MV-4-11 (cell line): Measurements from ENCODE around the gene LPP.

Experiments
- DNase-seq: peaks from one replicate; lab custom pipeline; 2025; lab: John Stamatoyannopoulos, UW

The LPP gene

DNA sequence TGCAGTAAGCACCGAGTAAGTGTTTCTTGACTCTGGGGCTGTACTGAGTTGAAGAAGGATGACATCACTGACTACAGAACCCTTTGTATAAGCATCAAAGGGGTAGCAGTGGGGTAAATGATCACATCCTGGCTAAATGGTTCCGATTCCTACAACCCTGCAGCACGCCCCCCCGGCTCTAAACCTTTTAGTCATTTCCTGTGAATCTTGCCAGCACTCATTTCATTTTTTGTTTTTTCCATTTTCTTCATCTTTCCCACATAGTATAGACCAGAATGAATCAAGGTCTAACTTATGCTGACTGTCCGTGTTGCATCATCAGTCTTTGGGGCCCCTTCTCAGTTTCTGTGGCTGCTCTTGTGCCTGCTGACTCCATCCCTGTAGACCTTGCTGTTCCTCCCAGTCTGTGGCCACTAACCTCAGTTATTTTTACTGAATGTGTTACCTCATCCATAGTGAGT, 634.7 kb downstream of the LPP start:
- DNase-seq = peak; percentile 96

DNA sequence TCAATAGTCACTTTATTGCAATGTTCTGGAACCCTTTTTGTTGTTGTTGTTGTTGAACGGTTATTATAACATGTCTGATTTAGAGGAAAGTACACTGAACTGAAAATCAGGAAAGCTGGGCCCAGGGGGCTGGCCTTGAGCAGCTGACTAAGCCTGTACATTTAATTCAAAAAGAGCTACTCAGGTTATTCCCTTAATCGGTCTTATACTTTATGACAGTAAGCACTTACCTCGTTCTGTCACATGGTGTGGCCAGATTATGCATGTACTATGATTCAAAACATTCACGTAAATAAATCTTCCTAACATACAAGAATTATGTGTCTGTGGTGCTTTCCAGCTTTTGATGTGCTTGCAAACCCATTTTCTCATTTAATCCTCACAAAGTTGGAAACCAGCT, 635.3 kb downstream of the LPP start:
- DNase-seq = no peak

DNA sequence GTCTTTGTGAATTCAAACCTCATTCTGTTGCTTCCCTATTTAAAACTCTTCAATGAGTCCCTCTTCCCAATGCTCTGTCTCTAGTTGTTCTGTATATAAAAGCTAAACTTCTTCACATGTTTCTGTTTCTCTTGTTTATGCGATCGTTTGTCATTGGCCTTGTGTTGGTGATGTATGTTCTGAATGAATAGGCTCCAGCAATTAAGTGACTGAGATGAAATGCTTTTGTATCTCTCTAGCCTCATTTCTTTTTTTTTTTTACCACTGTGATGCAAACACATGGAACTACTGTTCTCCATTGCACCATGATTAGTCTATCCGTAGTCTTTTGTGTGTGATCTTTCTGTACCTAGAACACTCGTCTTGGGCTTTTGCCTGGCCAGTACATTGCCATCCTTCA, 637.4 kb downstream of the LPP start:
- DNase-seq = no peak

DNA sequence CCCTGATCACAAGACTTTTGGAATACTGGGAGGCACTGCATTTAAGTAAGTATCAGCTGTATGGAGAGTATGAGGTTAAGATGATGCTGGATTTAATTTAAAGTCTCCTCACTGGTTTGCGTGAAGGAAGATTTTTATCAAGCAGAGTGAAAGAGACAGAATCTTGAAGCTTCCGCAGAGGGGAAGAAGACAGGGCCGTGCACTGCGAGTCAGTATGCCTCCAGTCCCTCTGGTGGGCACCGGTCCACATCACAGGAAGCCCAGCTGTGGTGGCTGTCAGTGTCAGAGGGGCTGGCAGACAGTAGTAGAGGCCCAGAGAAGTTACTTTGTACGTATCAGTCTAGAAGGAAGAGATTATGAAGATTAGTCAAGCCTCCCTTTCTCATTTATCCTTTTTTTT, 638.8 kb downstream of the LPP start:
- DNase-seq = peak; percentile 28

DNA sequence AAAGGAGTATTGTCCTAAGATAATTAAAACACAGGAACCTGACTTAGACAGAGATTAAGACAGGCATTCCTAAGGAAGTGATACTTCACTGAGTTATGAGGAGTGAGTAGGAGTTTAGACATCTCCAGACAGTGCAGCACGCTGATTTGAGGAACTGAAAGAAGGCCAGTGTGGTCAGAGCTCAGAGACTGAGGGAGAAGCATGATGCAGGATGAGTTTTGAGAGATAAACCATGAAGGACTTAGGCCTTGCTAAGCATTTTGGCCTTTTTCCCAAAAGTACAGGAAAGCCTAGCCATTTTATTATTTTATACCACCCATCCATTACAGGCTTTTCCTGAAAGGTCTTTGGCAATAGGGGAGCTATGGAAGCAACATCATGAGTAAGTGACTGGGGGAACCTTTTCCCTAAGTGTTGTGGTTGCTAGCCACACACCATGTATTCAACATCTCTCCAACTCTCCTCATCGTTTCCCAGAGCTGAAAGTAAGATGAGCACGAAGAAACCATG, 642.2 kb downstream of the LPP start:
- peak; percentile 99 for DNase-seq

DNA sequence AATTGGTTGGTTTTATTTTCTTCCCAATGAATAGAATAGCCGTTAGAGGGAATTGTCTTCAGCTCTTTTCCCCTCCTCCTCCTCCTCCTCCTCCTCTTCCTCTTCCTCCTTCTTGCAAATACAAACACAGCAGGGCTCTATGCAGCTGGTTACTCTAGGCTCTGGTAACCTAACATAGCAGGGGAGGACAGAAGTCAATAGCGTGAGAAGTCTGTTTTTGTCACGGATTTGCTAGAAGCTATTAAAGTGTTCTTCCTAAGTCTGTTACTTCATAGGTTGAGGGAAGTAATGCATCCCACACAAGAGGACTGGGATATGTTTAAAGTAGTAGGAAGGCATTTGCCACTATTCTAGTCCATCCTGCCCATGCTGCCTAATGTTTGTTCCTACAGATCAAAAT, 643.1 kb downstream of the LPP start:
- peak; percentile 79 for DNase-seq

DNA sequence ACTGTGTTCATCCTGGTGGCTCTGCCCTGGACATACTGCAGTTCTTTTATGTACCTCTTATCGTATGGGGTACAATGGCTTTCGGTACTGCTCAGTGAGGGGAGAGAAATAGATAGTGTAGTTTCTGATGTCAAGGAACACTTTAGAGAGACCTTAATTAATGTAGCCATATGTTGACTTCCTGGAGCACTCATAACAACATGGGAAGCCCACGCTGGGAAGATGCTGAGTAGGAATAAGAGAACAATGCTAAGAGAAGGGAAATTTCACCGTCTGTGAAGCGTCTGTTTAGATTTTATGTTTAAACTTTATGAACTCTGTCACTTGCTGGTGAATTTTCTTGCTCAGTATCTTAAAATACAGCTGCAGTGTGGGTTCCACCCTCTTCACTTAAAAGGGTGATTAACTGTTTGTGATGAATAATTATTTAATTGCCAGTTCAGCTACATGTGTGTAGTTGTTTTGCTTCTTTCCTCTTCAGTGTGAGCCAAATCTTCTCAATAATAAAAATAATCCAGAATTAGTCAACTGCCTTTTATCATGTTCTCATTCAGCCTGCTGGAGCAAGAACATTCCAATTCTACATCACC, 644.7 kb downstream of the LPP start:
- no peak for DNase-seq

DNA sequence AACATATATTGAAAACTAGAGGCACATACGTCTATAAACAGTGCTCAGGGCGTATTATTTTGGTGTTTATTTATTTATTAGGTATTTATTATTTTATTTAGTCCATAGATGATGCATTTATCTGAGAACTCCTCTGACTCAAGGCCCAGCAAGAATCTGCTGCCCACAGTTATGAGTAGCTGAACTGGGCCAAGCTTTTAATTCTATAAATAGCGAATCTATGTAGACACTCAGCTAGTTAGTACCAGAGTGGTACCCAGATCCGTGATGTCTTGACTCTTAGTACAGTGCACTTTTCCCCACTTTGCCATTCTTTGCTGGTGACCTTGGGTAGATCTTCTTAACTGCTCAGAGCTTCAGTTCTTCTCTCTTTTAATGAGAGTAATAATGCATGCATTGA, 647.4 kb downstream of the LPP start:
- no peak for DNase-seq

DNA sequence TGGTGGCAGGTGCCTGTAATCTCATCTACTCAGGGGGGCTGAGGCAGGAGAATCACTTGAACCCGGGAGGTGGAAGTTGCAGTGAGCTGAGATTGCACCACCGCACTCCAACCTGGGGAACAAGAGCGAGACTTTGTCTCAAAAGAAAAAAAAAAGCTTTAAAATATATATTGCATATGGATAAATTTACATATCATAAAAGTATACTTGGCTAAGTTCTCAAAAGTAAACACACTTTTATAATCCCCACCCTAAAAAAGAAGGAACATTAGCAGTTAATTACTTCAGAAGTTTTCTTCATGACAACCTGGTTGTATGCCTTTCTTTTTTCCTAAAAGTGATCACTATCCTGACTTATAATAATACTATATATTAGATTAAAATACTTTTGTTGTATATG, 648.7 kb downstream of the LPP start:
- no peak for DNase-seq

DNA sequence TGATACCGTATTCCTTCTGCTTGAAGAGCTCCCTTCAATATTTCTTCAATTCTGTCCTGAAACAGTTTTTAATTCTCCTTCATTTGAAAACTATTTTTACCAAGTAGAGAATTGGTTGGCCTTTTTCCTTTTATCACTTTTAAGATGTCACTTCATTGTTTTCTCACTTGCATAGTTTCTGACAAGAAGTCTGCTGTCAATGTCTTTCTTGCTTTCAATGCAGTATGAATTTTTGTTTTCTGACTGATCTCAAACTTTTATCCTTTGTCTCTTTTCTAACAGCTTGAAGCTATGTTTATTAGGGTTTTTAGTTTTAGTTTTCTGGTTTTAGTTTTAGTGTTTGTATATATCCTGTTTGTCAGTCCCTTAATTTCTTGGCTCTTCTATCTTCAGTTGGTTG, 653.0 kb downstream of the LPP start:
- peak; percentile 53 for DNase-seq

DNA sequence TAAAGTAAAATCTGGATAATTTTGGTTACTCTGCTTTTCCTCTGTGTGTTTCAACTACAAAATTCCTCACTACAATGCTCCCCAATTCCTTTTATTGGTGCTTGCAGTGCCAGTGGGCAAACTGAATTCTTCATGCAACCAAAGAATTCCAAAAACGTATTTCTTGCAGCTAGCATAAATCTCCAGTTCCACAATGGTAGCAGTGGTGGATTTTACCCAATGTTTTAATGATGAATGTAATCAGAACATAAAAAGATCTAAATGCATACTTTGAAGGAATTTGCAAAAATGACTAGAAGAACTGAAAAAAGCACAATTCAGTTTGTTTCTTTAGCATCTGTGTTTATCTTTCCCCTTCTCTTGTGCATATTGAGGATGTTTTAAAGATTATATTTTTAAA, 658.2 kb downstream of the LPP start:
- no peak for DNase-seq

DNA sequence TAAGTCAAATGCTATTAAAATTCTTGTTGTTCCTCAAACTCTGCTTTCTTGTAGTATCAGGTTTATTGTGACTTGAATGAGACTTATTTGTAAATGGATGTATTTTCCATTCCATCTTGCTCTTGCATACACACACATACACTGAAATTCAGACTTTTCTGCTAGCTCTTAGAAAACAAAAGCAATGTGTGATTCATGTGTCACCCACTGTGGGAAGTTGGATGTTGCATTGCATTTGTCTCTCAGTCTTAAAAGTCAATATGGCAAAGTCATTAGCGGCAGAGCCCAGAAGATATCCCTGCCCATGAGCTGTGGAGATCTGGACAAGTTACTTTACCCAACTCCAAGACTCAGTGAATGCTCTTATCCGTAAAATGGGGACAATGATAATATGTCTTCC, 660.6 kb downstream of the LPP start:
- DNase-seq = no peak

DNA sequence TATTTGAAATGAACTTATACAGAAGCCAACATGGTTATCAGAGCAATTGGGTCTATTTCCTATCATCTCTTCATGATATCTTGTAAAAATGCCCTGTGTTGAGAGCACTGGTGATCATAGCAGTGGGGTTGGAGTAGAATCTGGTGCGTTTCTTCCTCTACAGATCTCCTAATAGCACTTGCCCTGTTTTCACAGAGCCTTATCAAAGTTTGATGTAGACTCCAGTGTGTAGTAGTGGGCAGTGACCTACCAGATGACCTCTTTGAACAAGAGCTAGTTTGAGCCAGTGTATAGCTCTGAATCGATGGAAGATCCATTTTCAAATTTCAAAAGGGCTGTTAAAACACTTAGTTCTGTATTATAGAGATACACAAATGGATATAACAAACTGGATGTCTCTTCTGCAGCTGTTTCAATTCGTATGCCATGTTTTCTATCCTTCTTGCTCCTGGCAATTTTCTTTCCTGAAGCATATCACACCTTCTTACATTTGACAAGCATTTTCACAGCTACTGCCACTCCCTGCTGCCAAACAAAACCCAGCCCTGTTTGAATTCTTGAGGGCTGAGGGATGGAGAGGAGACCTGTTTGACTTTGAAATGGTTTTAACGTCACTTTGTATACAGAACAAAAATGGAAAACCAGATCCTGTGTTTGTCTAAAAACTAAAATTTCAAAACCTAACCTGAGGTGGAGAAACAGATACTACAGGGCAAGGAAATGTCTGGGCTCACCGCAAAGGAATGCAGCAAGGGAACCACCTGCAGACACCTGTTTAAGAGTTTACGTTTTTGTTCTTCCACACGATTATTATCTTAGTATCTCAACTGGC, 663.4 kb downstream of the LPP start:
- no peak for DNase-seq

DNA sequence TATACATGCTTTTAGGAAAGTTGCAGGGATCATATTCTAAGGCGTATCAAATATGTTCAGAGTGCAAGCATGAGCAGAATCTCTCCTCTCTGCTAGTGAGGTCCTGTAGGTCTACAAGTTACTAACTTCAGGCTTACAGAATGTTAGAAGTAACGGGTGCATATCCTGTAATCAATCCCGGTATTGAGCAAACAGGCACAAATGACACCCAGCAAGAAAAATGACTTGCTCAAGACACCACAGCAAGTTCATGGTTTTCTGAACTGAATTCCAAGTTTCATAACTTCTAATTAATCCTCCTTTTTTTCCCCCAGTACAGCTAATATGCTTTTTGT, 663.9 kb downstream of the LPP start:
- DNase-seq = peak; percentile 81

DNA sequence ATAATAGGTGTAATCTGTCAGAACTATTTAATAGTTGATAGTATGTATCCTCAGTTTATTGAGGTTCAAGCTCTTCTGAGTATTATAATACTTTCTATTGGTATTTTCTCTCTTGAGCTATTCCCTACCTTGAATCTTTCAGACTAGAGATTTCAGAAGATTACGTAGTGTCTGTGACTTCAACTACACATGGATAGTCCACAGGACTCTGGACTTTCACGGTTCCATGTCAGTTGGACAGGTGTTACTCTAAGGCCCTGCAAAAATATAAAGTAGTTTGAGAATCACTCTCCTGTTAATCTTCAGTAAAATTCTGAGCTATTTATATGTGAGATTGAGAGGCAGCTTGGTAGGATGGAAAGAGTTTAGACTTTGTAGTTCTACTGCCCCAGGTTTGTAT, 664.3 kb downstream of the LPP start:
- DNase-seq = no peak

DNA sequence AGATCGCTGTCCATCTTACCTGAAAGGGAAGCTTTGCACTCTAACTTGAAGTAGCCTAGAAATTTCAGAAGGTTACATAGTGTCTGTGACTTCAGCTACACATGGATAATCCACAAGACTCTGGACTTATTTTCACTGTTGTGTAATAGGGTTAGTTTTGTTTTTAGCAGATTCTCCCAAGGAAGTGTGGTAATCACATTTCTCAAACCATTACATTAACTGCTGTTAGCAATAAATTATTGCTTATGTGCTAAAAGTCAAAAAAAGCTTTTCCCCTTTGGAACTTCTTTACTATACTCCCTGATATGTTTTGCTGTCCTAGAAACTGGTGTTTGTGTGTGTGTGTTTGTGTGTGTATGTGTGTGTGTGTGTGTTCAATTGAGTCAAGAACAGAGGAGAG, 666.0 kb downstream of the LPP start:
- peak; percentile 94 for DNase-seq

DNA sequence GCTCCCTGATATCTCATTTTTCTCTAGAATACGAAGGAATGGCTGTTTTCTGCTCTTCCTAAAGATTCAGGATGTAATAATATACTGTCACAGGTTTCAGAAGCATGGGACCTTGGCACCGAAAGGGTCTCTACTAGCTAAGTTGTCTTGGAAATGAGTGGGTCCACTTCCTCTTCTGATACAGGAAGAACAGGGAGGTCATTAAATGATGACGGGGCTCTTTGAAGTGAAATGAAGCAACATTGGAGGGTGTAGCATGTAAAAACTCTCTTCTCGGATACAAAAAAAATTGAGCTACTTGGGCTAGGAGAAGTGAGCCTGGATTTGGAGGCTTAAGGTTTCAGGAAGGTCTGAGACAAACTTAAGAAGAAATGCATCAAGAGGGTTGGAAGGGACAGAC, 668.0 kb downstream of the LPP start:
- DNase-seq = peak; percentile 96

DNA sequence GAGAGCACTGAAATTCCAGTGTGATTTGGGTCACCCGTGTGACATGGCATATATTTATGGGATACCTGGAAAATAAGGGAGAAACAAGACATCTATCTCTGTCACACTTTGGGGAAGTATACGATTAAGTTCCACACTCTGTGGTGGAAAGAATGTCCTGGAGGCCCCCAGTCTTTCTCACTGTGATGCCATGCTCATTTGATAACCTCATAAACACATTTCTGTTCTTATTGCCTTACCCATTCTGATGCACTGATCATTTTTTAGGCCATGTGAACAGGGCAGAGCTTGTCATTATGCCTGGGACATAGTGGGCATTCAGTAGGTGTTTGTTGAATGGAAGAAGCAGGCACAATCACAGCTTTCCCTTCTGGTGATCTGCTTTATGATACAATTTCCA, 668.5 kb downstream of the LPP start:
- no peak for DNase-seq

DNA sequence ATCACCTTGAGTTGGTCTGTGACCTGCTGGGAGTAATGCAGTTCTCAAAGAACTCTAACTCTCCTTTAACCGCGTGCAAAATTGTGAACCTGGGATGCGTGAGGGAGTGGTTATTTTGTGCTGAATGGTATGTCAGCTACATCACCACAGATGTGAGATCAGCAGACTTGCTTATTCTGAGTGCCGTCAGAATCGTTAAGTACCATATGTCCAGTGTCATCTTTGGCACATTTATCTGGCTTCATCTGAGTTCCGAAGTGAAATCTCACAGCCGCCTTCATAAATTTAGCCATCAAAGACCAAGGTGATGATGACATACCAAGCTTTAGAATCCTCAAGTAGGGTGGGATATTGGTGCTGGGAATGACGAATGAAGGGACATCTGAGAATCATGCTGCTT, 670.6 kb downstream of the LPP start:
- no peak for DNase-seq

DNA sequence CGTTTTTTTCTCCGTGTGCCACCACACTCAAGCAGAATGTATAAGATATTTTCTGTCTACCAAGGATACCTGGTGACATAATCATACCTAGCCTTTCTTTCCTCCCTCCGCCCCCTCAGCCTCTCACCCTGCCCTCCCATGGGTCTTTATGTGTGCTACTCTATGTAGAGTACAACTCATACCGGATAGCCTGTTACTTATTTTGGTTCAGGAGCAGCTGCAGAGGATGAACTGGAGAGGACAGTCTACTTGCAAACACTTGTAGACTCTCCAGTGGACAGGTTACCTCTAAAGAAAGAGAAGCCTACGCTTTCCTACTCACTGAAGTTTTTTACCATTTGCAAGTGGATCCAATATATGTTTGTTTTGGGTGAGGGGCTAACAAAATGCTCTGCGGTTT, 671.9 kb downstream of the LPP start:
- DNase-seq = no peak

DNA sequence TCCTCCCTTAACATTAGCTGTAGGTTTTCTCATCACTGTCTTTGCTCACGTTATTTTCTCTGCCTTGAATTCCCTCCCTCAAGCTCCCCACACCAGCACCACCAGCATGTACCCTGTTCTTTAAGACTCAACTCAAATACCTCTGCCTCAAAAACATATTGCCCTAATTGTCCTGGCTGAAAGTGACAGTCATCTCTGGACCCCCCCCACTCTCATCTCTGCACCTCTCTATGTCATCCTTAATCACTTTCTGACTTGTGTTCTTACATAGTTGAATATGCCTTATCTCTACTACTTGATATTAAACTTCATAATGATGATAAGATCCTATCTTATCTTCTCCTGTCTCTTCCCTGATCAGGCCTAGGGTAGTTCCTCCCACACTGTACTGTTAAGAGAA, 672.6 kb downstream of the LPP start:
- no peak for DNase-seq

DNA sequence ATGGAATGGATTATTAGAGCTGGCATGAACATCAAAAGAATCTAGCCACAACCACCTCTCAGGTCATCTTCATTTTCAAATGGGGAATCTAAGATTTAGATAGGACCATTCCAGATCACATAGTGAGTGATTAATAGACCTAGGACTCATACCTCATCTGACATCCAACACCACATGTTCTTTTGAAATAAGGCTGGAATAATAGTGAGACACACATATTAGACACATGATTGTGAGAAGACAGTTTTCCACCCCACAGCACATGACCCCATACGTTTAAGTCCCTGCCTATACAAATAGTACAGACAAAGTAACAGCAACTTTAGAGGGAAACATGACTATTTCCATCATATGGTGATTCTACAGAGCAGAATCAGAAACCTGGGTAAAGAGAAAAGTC, 673.1 kb downstream of the LPP start:
- DNase-seq = no peak

DNA sequence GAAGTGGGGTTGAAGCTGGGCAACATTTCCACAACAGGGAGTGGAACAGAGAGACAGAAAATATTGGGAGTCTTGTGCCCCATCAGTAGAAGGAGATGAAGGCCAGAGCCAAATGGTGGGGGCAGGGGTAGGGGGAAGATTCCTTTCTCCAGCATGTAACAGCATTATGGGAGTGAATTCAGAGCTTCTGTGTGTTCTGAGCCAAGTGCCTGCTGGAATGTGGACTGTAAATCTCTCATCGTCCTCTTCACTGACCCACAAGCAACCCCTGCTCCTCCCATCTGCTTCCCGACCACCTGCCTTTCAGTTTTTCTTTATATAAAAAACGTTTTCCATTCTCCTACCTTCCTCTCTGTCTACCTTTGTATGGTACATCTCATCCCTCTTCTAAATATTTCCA, 673.6 kb downstream of the LPP start:
- DNase-seq = no peak

DNA sequence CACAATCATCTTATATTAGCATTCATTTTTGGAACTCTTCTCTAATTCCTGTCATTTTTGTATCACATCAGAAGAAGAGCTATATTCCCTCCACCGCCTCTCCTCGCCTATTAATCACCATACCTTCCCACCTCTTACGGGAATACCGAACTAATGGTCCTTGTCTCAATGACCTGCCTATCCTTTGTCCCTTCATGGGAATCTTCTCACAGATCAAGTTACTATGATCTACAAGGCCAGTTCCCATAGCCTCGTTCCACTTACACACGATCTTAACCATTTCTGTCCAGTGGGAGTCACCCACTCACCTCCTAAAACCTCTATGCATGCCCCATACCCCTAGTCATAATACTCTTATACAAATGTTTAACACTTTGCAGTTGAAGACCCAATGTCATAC, 675.2 kb downstream of the LPP start:
- no peak for DNase-seq
